NCI-H2196 treated with DMSO at 0.1 percent for 48 hours (cell line): ENCODE data around the gene RNF169.
"Not testable (repeated sequence)": the region's sequence is repeated elsewhere in the genome, so short reads cannot be mapped to it uniquely, and the experiment has no call there.

ENCODE experiments used
- DNase-seq: peaks from one replicate; lab custom pipeline; 2025; ENCODE audit not compliant: unreplicated experiment; lab: John Stamatoyannopoulos, UW

Gene RNF169

DNA sequence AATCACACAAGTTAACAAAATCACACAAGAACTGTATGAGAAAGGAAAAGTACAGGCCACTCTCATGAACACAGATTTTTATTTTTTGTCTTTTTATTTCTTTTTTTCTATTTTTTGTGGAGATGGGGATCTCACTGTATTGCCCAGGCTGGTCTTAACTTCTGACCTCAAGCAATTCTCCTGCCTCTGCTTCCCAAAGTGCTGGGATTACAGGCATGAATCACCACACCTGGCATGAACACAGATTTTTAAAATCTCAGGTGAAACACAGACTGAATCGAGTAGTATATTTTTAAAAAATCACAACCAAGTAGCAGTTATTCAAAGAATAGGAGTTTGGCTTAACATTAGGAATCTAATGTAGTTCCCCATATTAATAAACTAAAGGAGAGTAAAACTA is 18.3 kb downstream of the RNF169 start:
- DNase-seq = no peak

DNA sequence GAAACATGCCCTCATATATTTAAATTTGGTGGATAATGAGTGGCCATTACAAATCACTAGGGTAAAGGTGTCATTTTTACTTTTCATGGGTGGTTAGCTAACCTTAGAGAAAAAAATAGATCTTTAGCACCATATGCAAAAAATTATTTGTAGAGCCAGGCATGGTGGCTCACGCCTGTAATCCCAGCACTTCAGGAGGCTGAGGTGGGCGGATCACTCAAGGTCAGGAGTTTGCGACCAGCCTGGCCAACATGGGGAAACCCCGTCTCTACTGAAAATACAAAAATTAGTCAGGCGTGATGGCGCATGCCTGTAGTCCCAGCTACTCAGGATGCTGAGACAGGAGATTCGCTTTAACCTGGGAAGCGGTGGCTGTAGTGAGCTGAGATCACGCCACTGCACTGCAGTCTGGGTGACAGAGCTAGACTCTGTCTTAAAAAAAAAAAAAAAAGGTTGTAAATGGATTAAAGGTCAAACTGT is 19.6 kb downstream of the RNF169 start:
- not testable (repeated sequence) for DNase-seq

- no peak for DNase-seq
These were observed 20.5 kb downstream of the RNF169 start for GRCh38 chr11:74769055-74769707.

- DNase-seq = no peak
These were observed 21.8 kb downstream of the RNF169 start for GRCh38 chr11:74770456-74770855.

DNA sequence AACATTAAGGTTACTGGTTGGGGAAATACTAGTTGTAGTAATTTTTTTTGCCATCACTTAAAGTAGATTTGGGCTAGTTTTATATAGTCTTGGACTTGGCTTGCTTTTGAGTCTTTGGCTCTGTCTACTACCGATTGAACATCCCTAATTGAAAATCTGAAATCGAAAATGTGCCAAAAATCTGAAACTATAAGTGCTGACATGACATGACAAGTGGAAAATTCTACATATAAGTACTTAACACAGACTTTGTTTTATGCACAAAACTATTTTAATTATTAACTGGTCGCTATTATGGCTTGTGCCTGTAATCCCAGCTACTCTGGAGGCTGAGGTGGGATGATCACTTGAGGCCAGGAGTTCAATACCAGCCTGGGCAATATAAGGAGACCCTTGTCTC is 22.5 kb downstream of the RNF169 start:
- no peak for DNase-seq

- no peak for DNase-seq
These were observed 24.8 kb downstream of the RNF169 start for GRCh38 chr11:74773476-74773875.

DNA sequence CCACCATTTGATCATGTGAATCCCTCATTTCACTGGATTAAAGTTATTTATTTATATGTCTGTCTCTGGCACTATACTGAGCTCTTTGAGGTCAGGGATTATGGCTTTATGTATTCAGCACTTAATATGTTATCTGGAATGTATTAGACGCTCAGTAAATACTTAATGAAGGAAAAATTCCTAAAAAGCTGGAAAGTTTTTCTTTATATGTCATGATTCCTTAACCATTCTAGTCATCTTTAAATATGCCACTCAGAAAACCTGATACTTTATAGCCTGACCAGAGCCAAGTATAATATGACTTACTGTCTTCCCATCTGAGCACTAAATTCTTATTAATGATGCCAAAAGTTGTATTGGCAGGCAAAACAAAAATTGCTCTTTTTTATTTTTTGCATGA is 27.1 kb downstream of the RNF169 start:
- DNase-seq = no peak

DNA sequence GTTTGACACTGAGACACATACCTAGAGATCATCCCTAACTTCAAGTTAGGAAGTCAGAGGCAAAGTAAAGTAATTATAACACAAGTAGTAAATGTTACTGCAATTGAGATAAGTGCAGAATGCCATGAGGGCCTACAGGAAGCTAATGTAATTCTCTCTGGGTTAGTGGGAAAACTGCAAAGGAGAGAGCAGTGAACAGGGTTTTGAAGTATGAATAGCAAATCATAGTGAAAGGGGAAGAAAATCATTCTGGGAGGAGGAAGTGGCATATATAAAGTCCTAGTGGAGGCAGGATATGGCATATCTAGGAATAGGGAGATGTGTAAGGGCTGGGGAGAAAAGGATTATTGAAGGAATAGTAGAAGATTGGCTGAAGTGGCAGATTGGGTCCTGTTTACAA is 27.9 kb downstream of the RNF169 start:
- DNase-seq = no peak

DNA sequence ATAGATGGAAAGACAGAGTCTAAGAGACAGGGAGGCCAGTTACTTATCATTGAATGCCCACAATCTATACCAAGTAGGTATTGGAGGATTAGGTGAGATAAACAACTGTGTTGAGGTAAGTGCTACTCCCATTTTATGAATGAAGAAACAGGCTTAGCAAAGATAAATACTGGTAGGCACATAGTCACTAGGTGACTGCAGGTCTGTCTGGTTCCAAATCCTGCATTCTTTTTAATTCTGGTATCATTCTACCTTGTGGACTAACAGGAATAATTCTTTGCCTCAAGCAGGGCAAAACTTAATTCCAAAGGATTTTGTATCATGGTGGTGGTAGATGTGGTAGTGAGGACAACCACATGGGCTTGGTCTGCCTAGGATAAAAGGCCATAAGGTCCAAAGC is 28.4 kb downstream of the RNF169 start:
- DNase-seq = no peak

GRCh38 chr11:74777877-74778276 is 29.2 kb downstream of the RNF169 start:
- DNase-seq = no peak

DNA sequence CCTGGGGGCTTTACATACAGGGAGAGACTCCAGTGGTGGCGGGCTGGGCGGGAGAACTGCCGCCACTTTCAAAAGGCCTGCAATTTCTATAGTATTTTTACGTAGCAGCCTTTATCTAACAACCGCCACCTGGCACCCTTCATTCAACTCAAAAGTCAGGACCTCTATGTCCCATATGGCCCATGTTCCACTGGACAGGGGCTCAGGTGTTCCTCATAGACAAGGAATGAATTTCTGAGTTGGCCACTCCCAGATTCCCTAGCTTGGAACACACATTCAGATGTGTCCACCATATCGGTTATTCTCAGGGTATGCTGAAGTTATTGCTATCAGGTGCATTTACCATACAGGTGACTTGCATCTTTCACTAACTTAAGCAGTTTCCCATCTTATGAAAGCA is 29.9 kb downstream of the RNF169 start:
- no peak for DNase-seq

- DNase-seq = no peak
These were observed 31.8 kb downstream of the RNF169 start for GRCh38 chr11:74780248-74781005.

- DNase-seq = no peak
These were observed 34.7 kb downstream of the RNF169 start for GRCh38 chr11:74783241-74783871.

- no peak for DNase-seq
These were observed 35.6 kb downstream of the RNF169 start for GRCh38 chr11:74784234-74784633.

- DNase-seq = no peak
These were observed 36.1 kb downstream of the RNF169 start for GRCh38 chr11:74784726-74785125.

- no peak for DNase-seq
These were observed 37.9 kb downstream of the RNF169 start for GRCh38 chr11:74786574-74786973.

DNA sequence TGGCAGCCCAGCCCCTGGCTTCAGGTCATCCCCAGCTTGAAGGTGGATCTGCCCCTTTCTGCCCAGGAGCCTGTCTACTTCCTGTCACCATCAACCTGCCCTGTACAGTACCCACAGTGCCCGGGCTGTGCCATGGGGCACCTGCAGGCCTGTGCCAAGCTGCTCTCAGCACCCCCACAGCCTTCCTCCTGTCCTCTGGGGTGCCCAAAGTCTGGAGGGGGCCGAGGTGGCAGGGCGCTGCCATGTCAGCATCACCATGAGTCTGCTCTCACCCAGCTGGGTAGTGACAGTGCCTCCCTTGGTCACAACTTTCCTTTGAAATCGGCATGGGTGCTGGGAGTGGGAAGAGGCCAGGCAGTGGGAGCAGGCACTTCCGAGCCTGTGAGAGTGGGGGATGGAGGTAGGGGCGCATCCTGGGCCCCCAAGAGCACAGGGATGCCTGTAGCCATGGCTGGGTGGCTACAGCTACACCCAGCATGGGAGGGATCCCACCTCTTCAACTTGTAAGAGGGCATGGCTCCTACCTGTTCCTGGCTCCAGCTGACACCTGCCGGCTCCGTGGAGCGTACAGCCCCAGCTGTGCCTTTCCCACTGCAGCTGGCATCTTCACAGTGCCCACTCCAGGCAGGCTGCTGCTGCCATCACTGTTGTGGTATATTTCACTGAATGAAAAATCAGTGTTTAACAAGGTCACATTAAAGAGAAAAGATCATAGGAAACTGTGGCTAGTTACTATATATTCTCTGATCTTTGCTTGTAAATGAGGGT is 42.9 kb downstream of the RNF169 start:
- no peak for DNase-seq

DNA sequence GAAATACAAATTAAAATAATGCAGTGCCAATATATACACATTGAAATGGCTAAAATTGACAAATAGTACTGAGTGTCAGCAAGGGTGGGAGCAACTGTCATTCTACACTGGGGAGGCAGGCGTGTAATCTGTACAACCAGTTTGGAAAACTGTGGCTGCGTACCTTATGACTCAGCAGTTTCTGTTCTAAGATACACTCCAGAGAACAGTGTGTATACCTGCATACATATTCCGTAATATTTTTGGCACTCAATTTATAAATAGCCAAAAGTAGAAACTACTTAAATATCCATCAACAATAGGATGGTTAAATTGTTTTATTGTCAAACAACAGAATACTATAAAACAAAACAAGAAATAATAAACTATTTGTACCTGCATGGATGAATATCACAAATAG is 57.6 kb downstream of the RNF169 start:
- DNase-seq = no peak

- DNase-seq = no peak
These were observed 61.2 kb downstream of the RNF169 start for GRCh38 chr11:74809801-74810200.

- DNase-seq = no peak
These were observed 67.3 kb downstream of the RNF169 start for GRCh38 chr11:74815966-74816365.

DNA sequence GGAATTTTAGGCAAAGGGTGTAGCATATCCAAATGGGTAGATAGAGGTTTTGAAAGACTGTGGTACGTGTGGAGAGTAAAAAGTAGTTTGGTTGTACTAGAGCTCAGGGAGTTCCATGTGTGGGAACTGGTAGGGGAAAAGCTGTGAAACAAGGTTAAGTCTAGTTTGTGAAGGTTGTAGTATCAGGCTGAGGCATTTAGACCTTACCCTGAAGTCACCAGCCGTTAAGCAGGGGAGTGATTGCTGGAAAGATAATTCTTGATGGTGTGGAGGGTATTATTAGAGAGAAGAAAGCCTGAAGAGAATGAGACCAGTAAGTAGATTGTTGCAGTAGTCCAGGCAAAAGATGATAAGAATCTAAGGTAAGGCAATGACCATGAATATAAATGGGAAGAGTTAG is 68.0 kb downstream of the RNF169 start:
- no peak for DNase-seq
